T-helper 2 cell treated with Interferon-gamma antibody and Interleukin-4, amounts not matched to agents 5 μg/mL and 100 μg/mL, for 36 hours (primary cell): ENCODE data around the gene IGSF9B.

Source experiments
- DNase-seq: peaks from one replicate; pipeline ENCODE4 v3.0.0; 2021; ENCODE audit warnings: low spot score
- H3K27ac Mint-ChIP-seq: one replicate; pipeline ENCODE4 v1.8.0; 2021; ENCODE audit warnings: mild to moderate bottlenecking, mixed read lengths
- H3K27me3 Mint-ChIP-seq: one replicate; pipeline ENCODE4 v1.8.0; 2021; ENCODE audit warnings: low read depth, mixed read lengths
- H3K36me3 Mint-ChIP-seq: one replicate; pipeline ENCODE4 v1.8.0; 2021; ENCODE audit warnings: low read depth, mixed read lengths
- H3K4me1 Mint-ChIP-seq: one replicate; pipeline ENCODE4 v1.8.0; 2021; ENCODE audit warnings: low read depth, mixed read lengths
- H3K4me3 Mint-ChIP-seq: one replicate; pipeline ENCODE4 v1.8.0; 2022; ENCODE audit warnings: mild to moderate bottlenecking, moderate library complexity, mixed read lengths
- H3K9me3 Mint-ChIP-seq: one replicate; pipeline ENCODE4 v1.8.0; 2021; ENCODE audit warnings: mixed read lengths

Gene IGSF9B

GRCh38 chr11:133906241-133906640 is 50.5 kb downstream of the IGSF9B start:
- H3K27me3 Mint-ChIP-seq: no peaks in the 10 kb centered on the region
- peaks cover 54% of the 10 kb centered on the region for H3K36me3 Mint-ChIP-seq
- no peak overlapping the region for H3K27ac Mint-ChIP-seq
- no peak overlapping the region for H3K4me3 Mint-ChIP-seq
- H3K9me3 Mint-ChIP-seq: no peaks in the 10 kb centered on the region
- H3K4me1 Mint-ChIP-seq: no peaks in the 10 kb centered on the region
- DNase-seq: no peak

- no peak overlapping the region for H3K4me3 Mint-ChIP-seq
- DNase-seq: no peak
- peaks cover 50% of the 10 kb centered on the region for H3K36me3 Mint-ChIP-seq
- H3K27me3 Mint-ChIP-seq: no peaks in the 10 kb centered on the region
- H3K27ac Mint-ChIP-seq: no peak overlapping the region
- no peaks in the 10 kb centered on the region for H3K4me1 Mint-ChIP-seq
- no peaks in the 10 kb centered on the region for H3K9me3 Mint-ChIP-seq
Observed at GRCh38 chr11:133905677-133906156, 51.1 kb downstream of the IGSF9B start.

GRCh38 chr11:133904818-133905515 is 51.8 kb downstream of the IGSF9B start:
- DNase-seq: no peak
- no peaks in the 10 kb centered on the region for H3K9me3 Mint-ChIP-seq
- H3K4me1 Mint-ChIP-seq: no peaks in the 10 kb centered on the region
- H3K27me3 Mint-ChIP-seq: no peaks in the 10 kb centered on the region
- H3K27ac Mint-ChIP-seq: no peak overlapping the region
- peaks cover 45% of the 10 kb centered on the region for H3K36me3 Mint-ChIP-seq
- H3K4me3 Mint-ChIP-seq: no peak overlapping the region

GRCh38 chr11:133903875-133904817 is 52.6 kb downstream of the IGSF9B start:
- no peak for DNase-seq
- Mint-ChIP-seq H3K27ac (no peak overlapping the region), H3K4me3 (no peak overlapping the region)

GRCh38 chr11:133903056-133903455 is 53.7 kb downstream of the IGSF9B start:
- no peak overlapping the region for H3K4me3 Mint-ChIP-seq
- no peaks in the 10 kb centered on the region for H3K27me3 Mint-ChIP-seq
- H3K27ac Mint-ChIP-seq: no peak overlapping the region
- H3K4me1 Mint-ChIP-seq: no peaks in the 10 kb centered on the region
- H3K36me3 Mint-ChIP-seq: peaks cover 36% of the 10 kb centered on the region
- H3K9me3 Mint-ChIP-seq: no peaks in the 10 kb centered on the region
- no peak for DNase-seq

More at GRCh38 chr11:133903875-133904817, 52.6 kb downstream of the IGSF9B start:
- Mint-ChIP-seq H3K4me1 (no peaks in the 10 kb centered on the region), H3K9me3 (no peaks in the 10 kb centered on the region), H3K27me3 (no peaks in the 10 kb centered on the region), H3K36me3 (peaks cover 38% of the 10 kb centered on the region)

GRCh38 chr11:133902506-133902905 is 54.3 kb downstream of the IGSF9B start:
- Mint-ChIP-seq H3K27me3 (no peaks in the 10 kb centered on the region), H3K9me3 (no peaks in the 10 kb centered on the region), H3K4me3 (no peak overlapping the region), H3K36me3 (peaks cover 38% of the 10 kb centered on the region), H3K27ac (no peak overlapping the region), H3K4me1 (no peaks in the 10 kb centered on the region)
- no peak for DNase-seq

- Mint-ChIP-seq H3K36me3 (peaks cover 35% of the 10 kb centered on the region), H3K4me1 (no peaks in the 10 kb centered on the region), H3K4me3 (no peak overlapping the region), H3K9me3 (no peaks in the 10 kb centered on the region), H3K27ac (no peak overlapping the region), H3K27me3 (no peaks in the 10 kb centered on the region)
- no peak for DNase-seq
Observed at GRCh38 chr11:133901999-133902398, 54.8 kb downstream of the IGSF9B start.

- DNase-seq: no peak
Observed at GRCh38 chr11:133901316-133901715, 55.5 kb downstream of the IGSF9B start.

GRCh38 chr11:133900176-133901105 is 56.3 kb downstream of the IGSF9B start:
- Mint-ChIP-seq H3K9me3 (no peaks in the 10 kb centered on the region), H3K36me3 (peaks cover 26% of the 10 kb centered on the region), H3K27ac (no peak overlapping the region), H3K4me3 (no peak overlapping the region), H3K4me1 (no peaks in the 10 kb centered on the region), H3K27me3 (no peaks in the 10 kb centered on the region)
- DNase-seq: no peak

More at GRCh38 chr11:133901316-133901715, 55.5 kb downstream of the IGSF9B start:
- Mint-ChIP-seq H3K4me3 (no peak overlapping the region), H3K36me3 (peaks cover 33% of the 10 kb centered on the region), H3K9me3 (no peaks in the 10 kb centered on the region), H3K27me3 (no peaks in the 10 kb centered on the region), H3K27ac (no peak overlapping the region), H3K4me1 (no peaks in the 10 kb centered on the region)

GRCh38 chr11:133898770-133899115 is 58.0 kb downstream of the IGSF9B start:
- no peaks in the 10 kb centered on the region for H3K9me3 Mint-ChIP-seq
- no peak overlapping the region for H3K27ac Mint-ChIP-seq
- no peaks in the 10 kb centered on the region for H3K4me1 Mint-ChIP-seq
- peaks cover 13% of the 10 kb centered on the region for H3K36me3 Mint-ChIP-seq
- no peaks in the 10 kb centered on the region for H3K27me3 Mint-ChIP-seq
- DNase-seq: no peak
- no peak overlapping the region for H3K4me3 Mint-ChIP-seq

- Mint-ChIP-seq H3K36me3 (peaks cover 13% of the 10 kb centered on the region), H3K9me3 (no peaks in the 10 kb centered on the region), H3K4me1 (no peaks in the 10 kb centered on the region), H3K4me3 (no peak overlapping the region), H3K27ac (no peak overlapping the region), H3K27me3 (no peaks in the 10 kb centered on the region)
- no peak for DNase-seq
Observed at GRCh38 chr11:133898031-133898769, 58.6 kb downstream of the IGSF9B start.

- Mint-ChIP-seq H3K9me3 (no peaks in the 10 kb centered on the region), H3K27me3 (no peaks in the 10 kb centered on the region), H3K36me3 (peaks cover 13% of the 10 kb centered on the region), H3K4me3 (no peak overlapping the region), H3K4me1 (no peaks in the 10 kb centered on the region), H3K27ac (no peak overlapping the region)
- no peak for DNase-seq
Observed at GRCh38 chr11:133897331-133897650, 59.5 kb downstream of the IGSF9B start.

- no peak for DNase-seq
- peaks cover 4% of the 10 kb centered on the region for H3K27me3 Mint-ChIP-seq
- H3K9me3 Mint-ChIP-seq: no peaks in the 10 kb centered on the region
- H3K4me3 Mint-ChIP-seq: no peak overlapping the region
- H3K27ac Mint-ChIP-seq: no peak overlapping the region
- H3K36me3 Mint-ChIP-seq: peaks cover 13% of the 10 kb centered on the region
- no peaks in the 10 kb centered on the region for H3K4me1 Mint-ChIP-seq
Observed at GRCh38 chr11:133896642-133897330, 60.0 kb downstream of the IGSF9B start.
